Measurements from ENCODE around the gene RBMS1. TPM values are rescaled to one million over a fixed set of nuclear protein-coding genes. Genes with fewer than 3 reads are reported as not detected.

RBMS1 gene
- total RNA-seq, 3 donors from 2014 or later (not counting 1 experiment from before 2014, with no cell fraction given): 111 to 167 (median 132) TPM

DNA sequence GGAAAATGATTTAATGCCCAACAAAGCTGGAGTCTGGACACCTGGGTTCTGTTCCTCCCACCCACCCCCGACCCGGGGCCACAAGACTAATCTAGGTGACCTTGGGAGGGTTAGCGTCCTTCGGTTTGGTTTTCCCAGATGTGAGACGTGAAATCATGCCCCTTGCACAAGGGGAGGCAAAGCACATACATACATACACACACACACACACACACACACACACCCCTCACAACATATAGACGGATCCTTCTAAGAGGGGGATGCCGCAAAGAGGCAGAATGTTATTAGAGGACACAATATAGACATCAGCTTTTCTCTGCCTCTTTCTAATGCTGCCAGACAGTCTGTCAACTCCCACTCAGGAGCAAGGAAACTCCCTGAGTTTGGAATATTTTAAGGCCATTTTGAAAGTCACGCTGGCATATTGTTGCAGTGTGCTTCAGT lies 616 bp upstream of the RBMS1 start:
- TF ChIP-seq, protein P1, sequence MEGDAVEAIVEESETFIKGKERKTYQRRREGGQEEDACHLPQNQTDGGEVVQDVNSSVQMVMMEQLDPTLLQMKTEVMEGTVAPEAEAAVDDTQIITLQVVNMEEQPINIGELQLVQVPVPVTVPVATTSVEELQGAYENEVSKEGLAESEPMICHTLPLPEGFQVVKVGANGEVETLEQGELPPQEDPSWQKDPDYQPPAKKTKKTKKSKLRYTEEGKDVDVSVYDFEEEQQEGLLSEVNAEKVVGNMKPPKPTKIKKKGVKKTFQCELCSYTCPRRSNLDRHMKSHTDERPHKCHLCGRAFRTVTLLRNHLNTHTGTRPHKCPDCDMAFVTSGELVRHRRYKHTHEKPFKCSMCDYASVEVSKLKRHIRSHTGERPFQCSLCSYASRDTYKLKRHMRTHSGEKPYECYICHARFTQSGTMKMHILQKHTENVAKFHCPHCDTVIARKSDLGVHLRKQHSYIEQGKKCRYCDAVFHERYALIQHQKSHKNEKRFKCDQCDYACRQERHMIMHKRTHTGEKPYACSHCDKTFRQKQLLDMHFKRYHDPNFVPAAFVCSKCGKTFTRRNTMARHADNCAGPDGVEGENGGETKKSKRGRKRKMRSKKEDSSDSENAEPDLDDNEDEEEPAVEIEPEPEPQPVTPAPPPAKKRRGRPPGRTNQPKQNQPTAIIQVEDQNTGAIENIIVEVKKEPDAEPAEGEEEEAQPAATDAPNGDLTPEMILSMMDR (IDR thresholded peaks at IDR 0.05): no peak
- Mint-ChIP-seq H3K4me1 (peaks cover 0 to 10% of the 10 kb centered on the region in 2 donors), H3K27ac (peak overlapping the region in 1 of 2 donors; percentile 74), H3K36me3 (no peaks in the 10 kb centered on the region), H3K9me3 (no peaks in the 10 kb centered on the region), H3K4me3 (peak overlapping the region; percentile 60), H3K27me3 (ENCODE audit: low read depth in 2 of 2) (peaks cover 9 to 18% of the 10 kb centered on the region in 2 donors)
- H3K4me1 ChIP-seq (ENCODE audit: control insufficient read depth, insufficient read depth, low read length): peaks cover 7% of the 10 kb centered on the region
- H3K4me3 ChIP-seq (ENCODE audit: low read length): peak overlapping the region; percentile 69
- 26% methylated on average over 7 of the region's 8 CpGs for WGBS (ENCODE audit: insufficient coverage)
- peaks cover 8% of the 10 kb centered on the region for H3K27me3 ChIP-seq (ENCODE audit: control insufficient read depth, insufficient read depth, low read length)
- DNase-seq: peak in 1 of 2 donors; percentile 29
- no peak for ATAC-seq
- no peak overlapping the region for H3K27ac ChIP-seq (ENCODE audit: low read length)
- H3K36me3 ChIP-seq (ENCODE audit: control insufficient read depth, insufficient read depth, low read length): no peaks in the 10 kb centered on the region
- intact Hi-C loops (cut with micrococcal nuclease): loop anchor here (5.0 to 10.0 kb wide), 2 partner anchors 147 to 169 kb away; no protein-coding TSS in a partner anchor
- no peaks in the 10 kb centered on the region for H3K9me3 ChIP-seq (ENCODE audit: control insufficient read depth, insufficient read depth, low read length)

DNA sequence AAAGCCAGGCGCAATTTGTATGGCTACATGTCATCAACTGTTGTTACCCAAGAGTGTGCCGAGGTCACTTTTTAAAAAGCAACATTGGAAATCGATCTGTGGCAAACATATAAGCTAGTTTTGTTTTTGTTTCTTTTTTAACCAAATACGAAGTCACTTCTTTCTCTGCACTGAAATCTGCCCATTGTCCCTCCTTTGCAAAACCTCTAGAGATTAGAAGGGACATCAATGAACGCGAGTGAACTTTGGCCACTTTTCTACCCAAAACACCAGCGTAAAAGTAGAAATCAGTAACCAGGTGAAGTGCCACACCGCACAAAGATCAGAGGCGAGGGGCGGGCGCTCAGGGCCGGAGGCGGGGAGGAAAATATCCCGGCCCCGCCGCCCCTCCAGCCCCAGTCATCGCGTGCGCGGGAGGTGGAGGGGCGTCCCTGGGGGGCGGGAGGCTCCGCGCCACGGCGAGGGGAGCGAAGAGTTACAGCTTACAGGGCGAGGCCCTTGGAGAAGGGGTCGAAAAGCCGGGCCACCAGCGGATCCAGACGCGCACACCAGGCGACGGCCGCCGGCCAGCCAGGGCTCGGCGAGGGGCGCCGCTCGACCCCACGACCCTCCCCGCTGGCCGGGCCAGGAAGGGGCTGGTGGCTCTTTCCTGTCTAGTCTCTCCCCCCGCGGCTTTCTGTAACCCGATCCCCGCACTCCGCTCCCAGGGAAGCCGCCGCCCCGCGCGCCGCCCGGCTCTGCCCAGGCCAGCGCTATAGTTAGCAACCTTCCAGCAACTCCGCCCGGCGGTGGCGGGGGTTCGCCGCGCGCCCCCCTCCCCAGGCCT lies 993 bp downstream of the RBMS1 start:
- H3K9me3 Mint-ChIP-seq: no peaks in the 10 kb centered on the region
- ATAC-seq: peak; percentile 61 to 72 (median 62)
- peaks cover 9 to 18% of the 10 kb centered on the region in 2 donors for H3K27me3 Mint-ChIP-seq (ENCODE audit: low read depth in 2 of 2)
- H3K4me1 Mint-ChIP-seq: peaks cover 0 to 10% of the 10 kb centered on the region in 2 donors
- peaks cover 8% of the 10 kb centered on the region for H3K27me3 ChIP-seq (ENCODE audit: control insufficient read depth, insufficient read depth, low read length)
- no peaks in the 10 kb centered on the region for H3K36me3 Mint-ChIP-seq
- H3K4me3 ChIP-seq (ENCODE audit: low read length): peak overlapping the region; percentile 69
- peak overlapping the region; percentile 54 to 74 for H3K27ac Mint-ChIP-seq
- 3% methylated on average over 66 of the region's 66 CpGs for WGBS (ENCODE audit: insufficient coverage)
- H3K36me3 ChIP-seq (ENCODE audit: control insufficient read depth, insufficient read depth, low read length): no peaks in the 10 kb centered on the region
- H3K4me3 Mint-ChIP-seq: peak overlapping the region; percentile 95
- intact Hi-C loops (cut with micrococcal nuclease): loop anchor here (5.0 to 10.0 kb wide), 2 partner anchors 145 to 168 kb away; no protein-coding TSS in a partner anchor
- H3K27ac ChIP-seq (ENCODE audit: low read length): peak overlapping the region; percentile 38
- TF ChIP-seq, protein P1 (IDR thresholded peaks at IDR 0.05): no peak
- H3K4me1 ChIP-seq (ENCODE audit: control insufficient read depth, insufficient read depth, low read length): peaks cover 7% of the 10 kb centered on the region
- no peaks in the 10 kb centered on the region for H3K9me3 ChIP-seq (ENCODE audit: control insufficient read depth, insufficient read depth, low read length)
- DNase-seq: peak; percentile 29 to 75

DNA sequence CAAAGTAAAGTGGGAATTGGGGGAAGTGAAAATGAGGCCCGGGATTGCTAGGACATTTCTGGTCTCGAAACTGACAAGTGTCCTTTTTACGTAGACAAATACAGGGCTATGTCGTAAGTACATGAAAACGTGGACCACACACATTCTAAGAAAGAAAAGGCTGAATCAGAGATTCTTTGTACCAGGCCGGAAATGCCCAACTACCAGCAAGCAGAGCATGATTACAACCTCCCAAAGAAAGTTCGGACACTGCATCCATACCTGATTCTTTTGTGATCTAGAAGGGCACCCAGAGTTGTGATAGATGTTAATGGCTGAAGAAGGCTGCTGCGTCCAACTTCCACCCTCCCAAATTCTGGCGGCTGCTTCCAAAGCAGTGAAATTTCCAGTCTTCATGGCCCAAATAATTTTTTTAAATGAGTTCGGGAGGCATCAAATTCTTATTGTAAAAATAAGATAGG lies 1.7 kb downstream of the RBMS1 start:
- H3K4me1 Mint-ChIP-seq: peaks cover 0 to 10% of the 10 kb centered on the region in 2 donors

More for the DNA sequence above, 1.7 kb downstream of the RBMS1 start:
- Histone ChIP-seq H3K27ac (ENCODE audit: low read length) (peak overlapping the region; percentile 7), H3K4me1 (ENCODE audit: control insufficient read depth, insufficient read depth, low read length) (peaks cover 7% of the 10 kb centered on the region), H3K9me3 (ENCODE audit: control insufficient read depth, insufficient read depth, low read length) (no peaks in the 10 kb centered on the region), H3K36me3 (ENCODE audit: control insufficient read depth, insufficient read depth, low read length) (no peaks in the 10 kb centered on the region), H3K27me3 (ENCODE audit: control insufficient read depth, insufficient read depth, low read length) (peaks cover 8% of the 10 kb centered on the region), H3K4me3 (ENCODE audit: low read length) (peak overlapping the region; percentile 69)
- H3K27ac Mint-ChIP-seq: peak overlapping the region; percentile 54 to 74
- intact Hi-C loops (cut with micrococcal nuclease): loop anchor here (5.0 to 10.0 kb wide), 2 partner anchors 145 to 167 kb away; no protein-coding TSS in a partner anchor
- H3K36me3 Mint-ChIP-seq: no peaks in the 10 kb centered on the region
- TF ChIP-seq, protein P1 (IDR thresholded peaks at IDR 0.05): no peak
- no peaks in the 10 kb centered on the region for H3K9me3 Mint-ChIP-seq
- H3K4me3 Mint-ChIP-seq: peak overlapping the region; percentile 95
- H3K27me3 Mint-ChIP-seq (ENCODE audit: low read depth in 2 of 2): peaks cover 9 to 16% of the 10 kb centered on the region in 2 donors
- WGBS (ENCODE audit: insufficient coverage): 77% methylated on average over 8 of the region's 10 CpGs
- ATAC-seq: no peak
- DNase-seq: peak in 1 of 2 donors; percentile 34
